Liver (tissue), 9 donors: ENCODE measurements around the gene PCSK4. TPM values are rescaled to one million over a fixed set of nuclear protein-coding genes. Genes with fewer than 3 reads are reported as not detected.

Experiments
- DNase-seq: peaks from one replicate; pipeline ENCODE4 v3.0.0-alpha.2; 2017; ENCODE audit warnings: low spot score
- H3K27ac ChIP-seq, 2 donors: one replicate each; pipeline ENCODE4 v1.7.0; 2013; ENCODE audit warnings: inconsistent platforms in 2 of 2, low read length in 2 of 2, control low read depth in 1 of 2, low read depth in 1 of 2, mild to moderate bottlenecking in 1 of 2
- H3K27me3 ChIP-seq, 4 donors: one replicate each; pipeline versions ENCODE4 v1.6.1 to v1.7.0; 2013; ENCODE audit warnings: low read length in 3 of 4, inconsistent platforms in 1 of 4, mild to moderate bottlenecking in 1 of 4, moderate library complexity in 1 of 4; ENCODE audit not compliant: control insufficient read depth in 4 of 4, insufficient read depth in 4 of 4
- H3K36me3 ChIP-seq, 4 donors: one replicate each; pipeline versions ENCODE4 v1.6.1 to v1.7.0; 2013; ENCODE audit warnings: low read length in 3 of 4, mild to moderate bottlenecking in 3 of 4, low read depth in 1 of 4, moderate library complexity in 1 of 4; ENCODE audit not compliant: control insufficient read depth in 4 of 4, insufficient read depth in 3 of 4
- H3K4me1 ChIP-seq, 4 donors: one replicate each; pipeline versions ENCODE4 v1.6.1 to v1.7.0; 2013; ENCODE audit warnings: low read length in 3 of 4, mild to moderate bottlenecking in 3 of 4, moderate library complexity in 1 of 4; ENCODE audit not compliant: control insufficient read depth in 4 of 4, insufficient read depth in 4 of 4
- H3K4me3 ChIP-seq, 3 donors: one replicate each; pipeline versions ENCODE4 v1.6.1 to v1.7.0; 2013; ENCODE audit warnings: low read length in 3 of 3, control low read depth in 1 of 3, low read depth in 1 of 3, mild to moderate bottlenecking in 1 of 3
- H3K9ac ChIP-seq, 2 donors: one replicate each; pipeline ENCODE4 v1.7.0; 2013; ENCODE audit warnings: low read length in 2 of 2, mild to moderate bottlenecking in 2 of 2, moderate library complexity in 2 of 2, control low read depth in 1 of 2, low read depth in 1 of 2
- H3K9me3 ChIP-seq, 4 donors: one replicate each; pipeline versions ENCODE4 v1.6.1 to v1.7.0; 2013; ENCODE audit warnings: low read length in 3 of 4; ENCODE audit not compliant: control insufficient read depth in 4 of 4
- ATF3 ChIP-seq: IDR thresholded peaks from 2 replicates; pipeline ENCODE4 v1.6.1; 2016; ENCODE audit warnings: antibody characterized with exemption
- CTCF ChIP-seq: fragments of 150-350 bp; IDR thresholded peaks from 2 replicates; pipeline ENCODE4 v1.5.1; 2017; ENCODE audit warnings: improper control_type of control experiment, low read depth, low read length; ENCODE audit not compliant: missing input control
- EGR1 ChIP-seq, 2 donors: IDR thresholded peaks; 2 replicates each; pipeline ENCODE4 v1.6.1; 2016 to 2018; ENCODE audit warnings: antibody characterized with exemption in 2 of 2, low read depth in 2 of 2
- FOXA1 ChIP-seq: IDR thresholded peaks from 2 replicates; pipeline ENCODE4 v1.6.1; 2016; ENCODE audit warnings: antibody characterized with exemption
- GABPA ChIP-seq, 2 donors: IDR thresholded peaks in 1 of 2; conservative IDR thresholded peaks in 1 of 2; 2 replicates each; pipeline ENCODE4 v1.6.1; 2016; ENCODE audit warnings: antibody characterized with exemption in 2 of 2, mild to moderate bottlenecking in 1 of 2, moderate library complexity in 1 of 2
- HNF4A ChIP-seq, 2 donors: conservative IDR thresholded peaks; 2 replicates each; pipeline ENCODE4 v1.6.1; 2016; ENCODE audit warnings: antibody characterized with exemption in 2 of 2, mild to moderate bottlenecking in 2 of 2
- JUND ChIP-seq, 2 donors: IDR thresholded peaks; 2 replicates each; pipeline ENCODE4 v1.6.1; 2016; ENCODE audit warnings: antibody characterized with exemption in 2 of 2
- MAX ChIP-seq: IDR thresholded peaks from 2 replicates; pipeline ENCODE4 v1.6.1; 2016; ENCODE audit warnings: antibody characterized with exemption
- NR2F2 ChIP-seq: IDR thresholded peaks from 2 replicates; pipeline ENCODE4 v1.6.1; 2016; ENCODE audit warnings: antibody characterized with exemption
- RAD21 ChIP-seq, 2 donors: IDR thresholded peaks; 2 replicates each; pipeline ENCODE4 v1.6.1; 2016; ENCODE audit warnings: antibody characterized with exemption in 2 of 2, mild to moderate bottlenecking in 2 of 2
- REST ChIP-seq: IDR thresholded peaks from 2 replicates; pipeline ENCODE4 v1.6.1; 2016; ENCODE audit warnings: antibody characterized with exemption, mild to moderate bottlenecking
- TAF1 ChIP-seq: conservative IDR thresholded peaks from 2 replicates; pipeline ENCODE4 v1.6.1; 2016; ENCODE audit warnings: antibody characterized with exemption, mild to moderate bottlenecking
- YY1 ChIP-seq: IDR thresholded peaks from 2 replicates; pipeline ENCODE4 v1.6.1; 2016; ENCODE audit warnings: antibody characterized with exemption, mild to moderate bottlenecking
- ZBTB33 ChIP-seq: IDR thresholded peaks from 2 replicates; pipeline ENCODE4 v1.6.1; 2016; ENCODE audit warnings: antibody characterized with exemption
- WGBS: extraction: QIAGEN DNeasy Blood & Tissue Kit; methylation state at CpG from one replicate; pipeline ENCODE4 v1.1.7; 2013; 5-methylcytosine and 5-hydroxymethylcytosine counted together
- polyA plus RNA-seq, 2 donors: library from polyadenylated mRNA; stranded (reverse) in 1 of 2; unstranded in 1 of 2; fragments of 200-250 nt in 1 of 2; fragments of >200 nt in 1 of 2; fragmentation: Nextera tagmentation in 1 of 2; extraction: Ambion mirVana in 1 of 2; gene quantifications; one replicate each; pipeline versions ENCODE4 v1.2.1 to v1.2.3, GENCODE V29; 2013 to 2015
- total RNA-seq, 2 donors: library from RNA; depleted of rRNA; stranded (reverse); fragments of >200 nt; gene quantifications; one replicate each; pipeline ENCODE4 v1.2.3, GENCODE V29; 2014
- donor health status: healthy.
- donor health status: healthy.
- donor health status: healthy.
- donor health status: healthy.
- donor health status: healthy.

The PCSK4 gene
- total and polyA plus RNA-seq, 4 donors, result 0.60 to 2.6 (median 1.9) TPM

- 94% methylated on average over 40 of the region's 40 CpGs for WGBS
- Histone ChIP-seq H3K27ac (no peak overlapping the region), H3K36me3 (no peaks in the 10 kb centered on the region), H3K4me1 (peaks cover 3 to 12% (median 8%) of the 10 kb centered on the region in 4 donors), H3K9me3 (no peaks in the 10 kb centered on the region), H3K9ac (no peak overlapping the region), H3K27me3 (no peaks in the 10 kb centered on the region), H3K4me3 (no peak overlapping the region)
- no peak for DNase-seq
- TF ChIP-seq ZBTB33, result no peak
- TF ChIP-seq MAX, result no peak
- TF ChIP-seq NR2F2, result no peak
- TF ChIP-seq EGR1 (IDR thresholded peaks at IDR 0.05; ENCODE audit: low read depth in 2 of 2), result no peak
- no peak for TF ChIP-seq HNF4A (conservative IDR thresholded peaks at IDR 0.05)
- no peak for TF ChIP-seq REST
- TF ChIP-seq TAF1, result no peak
- TF ChIP-seq CTCF, result no peak
- no peak for TF ChIP-seq ATF3
- TF ChIP-seq FOXA1, result no peak
- no peak for TF ChIP-seq YY1
- no peak for TF ChIP-seq GABPA (IDR thresholded peaks at IDR 0.05 in 1 of 2, conservative IDR thresholded peaks at IDR 0.05 in 1 of 2)
- no peak for TF ChIP-seq RAD21 (IDR thresholded peaks at IDR 0.05)
- TF ChIP-seq JUND (IDR thresholded peaks at IDR 0.05), result no peak
These were observed 2.4 kb downstream of the PCSK4 start for GRCh38 chr19:1487576-1488281.
